ENCODE measurements around the gene SEPTIN7.

- no peak for TF ChIP-seq POLR2AphosphoS5 (IDR thresholded peaks at IDR 0.05; ENCODE audit: low read depth, low read length)
- TF ChIP-seq RBM22 (optimal IDR thresholded peaks at IDR 0.05; ENCODE audit: low read length) = no peak
- TF ChIP-seq U2AF2 (IDR thresholded peaks at IDR 0.05; ENCODE audit: low read depth, low read length) = no peak
- no peak for TF ChIP-seq ESRRA (CRISPR knock-in tag; IDR thresholded peaks at IDR 0.05; ENCODE audit: low read depth)
- TF ChIP-seq CTCF (CRISPR knock-in tag; IDR thresholded peaks at IDR 0.05) = no peak
- TF ChIP-seq YY1 (IDR thresholded peaks at IDR 0.05; ENCODE audit: insufficient read depth, insufficient replicate concordance, low read depth, low read length) = no peak
- no peak for TF ChIP-seq SIN3A (IDR thresholded peaks at IDR 0.05; ENCODE audit: borderline replicate concordance, low read depth, low read length)
- no peak for TF ChIP-seq ATF5 (CRISPR knock-in tag; IDR thresholded peaks at IDR 0.05; ENCODE audit: low read depth)
- no peak for TF ChIP-seq PRDM15 (CRISPR knock-in tag; IDR thresholded peaks at IDR 0.05)
- no peak for TF ChIP-seq ZNF549 (CRISPR knock-in tag; IDR thresholded peaks at IDR 0.05)
- no peak for TF ChIP-seq ZNF572 (CRISPR knock-in tag; IDR thresholded peaks at IDR 0.05)
Observed at GRCh38 chr7:35818513-35818912, 17.7 kb downstream of the SEPTIN7 start.

Data from HepG2 (cell line).